Measurements from ENCODE around the gene DISC1.

Gene DISC1

GRCh38 chr1:231792634-231793033 lies 166.0 kb downstream of the DISC1 start:
- no peak overlapping the region for H3K4me3 ChIP-seq (replicated peaks; ENCODE audit: low read depth, low read length)
- DNase-seq (ENCODE audit: low read depth), result no peak
- TF ChIP-seq CTCF (IDR thresholded peaks at IDR 0.05; ENCODE audit: low read length, missing control alignments), result no peak

GRCh38 chr1:231793893-231794292 lies 167.3 kb downstream of the DISC1 start:
- no peak for DNase-seq (ENCODE audit: low read depth)
- no peak overlapping the region for H3K4me3 ChIP-seq (replicated peaks; ENCODE audit: low read depth, low read length)
- TF ChIP-seq CTCF (IDR thresholded peaks at IDR 0.05; ENCODE audit: low read length, missing control alignments), result no peak

- no peak for TF ChIP-seq CTCF (IDR thresholded peaks at IDR 0.05; ENCODE audit: low read length, missing control alignments)
Measured at GRCh38 chr1:231796141-231796540, 169.6 kb downstream of the DISC1 start.

GRCh38 chr1:231799363-231799986 lies 172.9 kb downstream of the DISC1 start:
- no peak overlapping the region for H3K4me3 ChIP-seq (replicated peaks; ENCODE audit: low read depth, low read length)
- DNase-seq (ENCODE audit: low read depth), result peak; percentile 83
- TF ChIP-seq CTCF (IDR thresholded peaks at IDR 0.05; ENCODE audit: low read length, missing control alignments), result no peak

More at GRCh38 chr1:231796141-231796540, 169.6 kb downstream of the DISC1 start:
- no peak overlapping the region for H3K4me3 ChIP-seq (replicated peaks; ENCODE audit: low read depth, low read length)
- no peak for DNase-seq (ENCODE audit: low read depth)

GRCh38 chr1:231800108-231800507 lies 173.5 kb downstream of the DISC1 start:
- peak; percentile 60 for DNase-seq (ENCODE audit: low read depth)
- TF ChIP-seq CTCF (IDR thresholded peaks at IDR 0.05; ENCODE audit: low read length, missing control alignments), result no peak
- H3K4me3 ChIP-seq (replicated peaks; ENCODE audit: low read depth, low read length), result no peak overlapping the region

GRCh38 chr1:231801042-231801585 lies 174.5 kb downstream of the DISC1 start:
- no peak for TF ChIP-seq CTCF (IDR thresholded peaks at IDR 0.05; ENCODE audit: low read length, missing control alignments)
- DNase-seq (ENCODE audit: low read depth), result no peak
- no peak overlapping the region for H3K4me3 ChIP-seq (replicated peaks; ENCODE audit: low read depth, low read length)

- no peak overlapping the region for H3K4me3 ChIP-seq (replicated peaks; ENCODE audit: low read depth, low read length)
- peak; percentile 73 for DNase-seq (ENCODE audit: low read depth)
- TF ChIP-seq CTCF (IDR thresholded peaks at IDR 0.05; ENCODE audit: low read length, missing control alignments), result no peak
Measured at GRCh38 chr1:231803353-231803752, 176.8 kb downstream of the DISC1 start.
